ENCODE results near the gene PRMT7.

Gene PRMT7

GRCh38 chr16:68289621-68290329 lies 21.0 kb upstream of the PRMT7 start:
- peaks cover 44% of the 10 kb centered on the region for H4K20me1 ChIP-seq (ENCODE audit: insufficient read depth, low read length)
- H3K9ac ChIP-seq (ENCODE audit: low read depth, low read length) = no peak overlapping the region
- DNase-seq (no peak), ATAC-seq (ENCODE audit: insufficient read depth, low read depth) (no peak)
- H3K27me3 ChIP-seq (ENCODE audit: insufficient read depth, low read length, poor library complexity) = no peaks in the 10 kb centered on the region
- H3K36me3 ChIP-seq (ENCODE audit: insufficient read depth, low read length) = peaks cover 89% of the 10 kb centered on the region
- peaks cover 76% of the 10 kb centered on the region for H3K79me2 ChIP-seq (ENCODE audit: insufficient read depth, low read length)
- H3K9me3 ChIP-seq (ENCODE audit: insufficient read depth, low read length, severe bottlenecking) = no peaks in the 10 kb centered on the region
- H3K4me3 ChIP-seq (ENCODE audit: low read depth in 1 of 2, low read length in 2 of 2) = no peak overlapping the region
- H2AFZ ChIP-seq (ENCODE audit: low read depth, low read length) = no peak overlapping the region
- no peak overlapping the region for H3K27ac ChIP-seq (ENCODE audit: low read length)
- H3K4me2 ChIP-seq (ENCODE audit: insufficient read depth, low read length) = no peak overlapping the region
- no peak for TF ChIP-seq CTCF (IDR thresholded peaks at IDR 0.05; ENCODE audit: borderline replicate concordance, extremely low read depth, low read length, poor library complexity, severe bottlenecking)
- no peak for TF ChIP-seq EZH2 (IDR thresholded peaks at IDR 0.05; ENCODE audit: borderline replicate concordance, low read depth, low read length, severe bottlenecking)
- H3K4me1 ChIP-seq (ENCODE audit: insufficient read depth, low read length) = peaks cover 29% of the 10 kb centered on the region

- H3K9me3 ChIP-seq (ENCODE audit: insufficient read depth, low read length, severe bottlenecking) = no peaks in the 10 kb centered on the region
- no peak overlapping the region for H3K27ac ChIP-seq (ENCODE audit: low read length)
- H3K4me1 ChIP-seq (ENCODE audit: insufficient read depth, low read length) = peaks cover 22% of the 10 kb centered on the region
- no peak overlapping the region for H3K4me2 ChIP-seq (ENCODE audit: insufficient read depth, low read length)
- H3K27me3 ChIP-seq (ENCODE audit: insufficient read depth, low read length, poor library complexity) = no peaks in the 10 kb centered on the region
- H3K79me2 ChIP-seq (ENCODE audit: insufficient read depth, low read length) = peaks cover 69% of the 10 kb centered on the region
- DNase-seq (no peak), ATAC-seq (ENCODE audit: insufficient read depth, low read depth) (no peak)
- no peak overlapping the region for H3K9ac ChIP-seq (ENCODE audit: low read depth, low read length)
- H3K4me3 ChIP-seq (ENCODE audit: low read depth in 1 of 2, low read length in 2 of 2) = no peak overlapping the region
- no peak overlapping the region for H2AFZ ChIP-seq (ENCODE audit: low read depth, low read length)
- H3K36me3 ChIP-seq (ENCODE audit: insufficient read depth, low read length) = peaks cover 84% of the 10 kb centered on the region
- H4K20me1 ChIP-seq (ENCODE audit: insufficient read depth, low read length) = peaks cover 44% of the 10 kb centered on the region
- TF ChIP-seq EZH2 (IDR thresholded peaks at IDR 0.05; ENCODE audit: borderline replicate concordance, low read depth, low read length, severe bottlenecking) = no peak
- TF ChIP-seq CTCF (IDR thresholded peaks at IDR 0.05; ENCODE audit: borderline replicate concordance, extremely low read depth, low read length, poor library complexity, severe bottlenecking) = no peak
These were observed 20.4 kb upstream of the PRMT7 start for GRCh38 chr16:68290450-68290849.

GRCh38 chr16:68291227-68291626 lies 19.6 kb upstream of the PRMT7 start:
- ATAC-seq (ENCODE audit: insufficient read depth, low read depth) = no peak
- no peak overlapping the region for H3K4me3 ChIP-seq (ENCODE audit: low read depth in 1 of 2, low read length in 2 of 2)
- no peak overlapping the region for H2AFZ ChIP-seq (ENCODE audit: low read depth, low read length)
- TF ChIP-seq EZH2 (IDR thresholded peaks at IDR 0.05; ENCODE audit: borderline replicate concordance, low read depth, low read length, severe bottlenecking) = no peak
- no peak for TF ChIP-seq CTCF (IDR thresholded peaks at IDR 0.05; ENCODE audit: borderline replicate concordance, extremely low read depth, low read length, poor library complexity, severe bottlenecking)
- peaks cover 49% of the 10 kb centered on the region for H4K20me1 ChIP-seq (ENCODE audit: insufficient read depth, low read length)
- H3K9ac ChIP-seq (ENCODE audit: low read depth, low read length) = no peak overlapping the region
- H3K27ac ChIP-seq (ENCODE audit: low read length) = no peak overlapping the region
- no peaks in the 10 kb centered on the region for H3K27me3 ChIP-seq (ENCODE audit: insufficient read depth, low read length, poor library complexity)
- DNase-seq = no peak
- peaks cover 68% of the 10 kb centered on the region for H3K79me2 ChIP-seq (ENCODE audit: insufficient read depth, low read length)
- H3K4me2 ChIP-seq (ENCODE audit: insufficient read depth, low read length) = no peak overlapping the region
- H3K4me1 ChIP-seq (ENCODE audit: insufficient read depth, low read length) = peaks cover 14% of the 10 kb centered on the region
- H3K9me3 ChIP-seq (ENCODE audit: insufficient read depth, low read length, severe bottlenecking) = no peaks in the 10 kb centered on the region
- peaks cover 89% of the 10 kb centered on the region for H3K36me3 ChIP-seq (ENCODE audit: insufficient read depth, low read length)

Data from DND-41 (cell line).